ENCODE results near the gene ZMIZ1.
A peak's percentile ranks its signal among the peaks of the same experiment; 100 is the strongest.

Gene ZMIZ1, protein sequence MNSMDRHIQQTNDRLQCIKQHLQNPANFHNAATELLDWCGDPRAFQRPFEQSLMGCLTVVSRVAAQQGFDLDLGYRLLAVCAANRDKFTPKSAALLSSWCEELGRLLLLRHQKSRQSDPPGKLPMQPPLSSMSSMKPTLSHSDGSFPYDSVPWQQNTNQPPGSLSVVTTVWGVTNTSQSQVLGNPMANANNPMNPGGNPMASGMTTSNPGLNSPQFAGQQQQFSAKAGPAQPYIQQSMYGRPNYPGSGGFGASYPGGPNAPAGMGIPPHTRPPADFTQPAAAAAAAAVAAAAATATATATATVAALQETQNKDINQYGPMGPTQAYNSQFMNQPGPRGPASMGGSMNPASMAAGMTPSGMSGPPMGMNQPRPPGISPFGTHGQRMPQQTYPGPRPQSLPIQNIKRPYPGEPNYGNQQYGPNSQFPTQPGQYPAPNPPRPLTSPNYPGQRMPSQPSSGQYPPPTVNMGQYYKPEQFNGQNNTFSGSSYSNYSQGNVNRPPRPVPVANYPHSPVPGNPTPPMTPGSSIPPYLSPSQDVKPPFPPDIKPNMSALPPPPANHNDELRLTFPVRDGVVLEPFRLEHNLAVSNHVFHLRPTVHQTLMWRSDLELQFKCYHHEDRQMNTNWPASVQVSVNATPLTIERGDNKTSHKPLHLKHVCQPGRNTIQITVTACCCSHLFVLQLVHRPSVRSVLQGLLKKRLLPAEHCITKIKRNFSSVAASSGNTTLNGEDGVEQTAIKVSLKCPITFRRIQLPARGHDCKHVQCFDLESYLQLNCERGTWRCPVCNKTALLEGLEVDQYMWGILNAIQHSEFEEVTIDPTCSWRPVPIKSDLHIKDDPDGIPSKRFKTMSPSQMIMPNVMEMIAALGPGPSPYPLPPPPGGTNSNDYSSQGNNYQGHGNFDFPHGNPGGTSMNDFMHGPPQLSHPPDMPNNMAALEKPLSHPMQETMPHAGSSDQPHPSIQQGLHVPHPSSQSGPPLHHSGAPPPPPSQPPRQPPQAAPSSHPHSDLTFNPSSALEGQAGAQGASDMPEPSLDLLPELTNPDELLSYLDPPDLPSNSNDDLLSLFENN

DNA sequence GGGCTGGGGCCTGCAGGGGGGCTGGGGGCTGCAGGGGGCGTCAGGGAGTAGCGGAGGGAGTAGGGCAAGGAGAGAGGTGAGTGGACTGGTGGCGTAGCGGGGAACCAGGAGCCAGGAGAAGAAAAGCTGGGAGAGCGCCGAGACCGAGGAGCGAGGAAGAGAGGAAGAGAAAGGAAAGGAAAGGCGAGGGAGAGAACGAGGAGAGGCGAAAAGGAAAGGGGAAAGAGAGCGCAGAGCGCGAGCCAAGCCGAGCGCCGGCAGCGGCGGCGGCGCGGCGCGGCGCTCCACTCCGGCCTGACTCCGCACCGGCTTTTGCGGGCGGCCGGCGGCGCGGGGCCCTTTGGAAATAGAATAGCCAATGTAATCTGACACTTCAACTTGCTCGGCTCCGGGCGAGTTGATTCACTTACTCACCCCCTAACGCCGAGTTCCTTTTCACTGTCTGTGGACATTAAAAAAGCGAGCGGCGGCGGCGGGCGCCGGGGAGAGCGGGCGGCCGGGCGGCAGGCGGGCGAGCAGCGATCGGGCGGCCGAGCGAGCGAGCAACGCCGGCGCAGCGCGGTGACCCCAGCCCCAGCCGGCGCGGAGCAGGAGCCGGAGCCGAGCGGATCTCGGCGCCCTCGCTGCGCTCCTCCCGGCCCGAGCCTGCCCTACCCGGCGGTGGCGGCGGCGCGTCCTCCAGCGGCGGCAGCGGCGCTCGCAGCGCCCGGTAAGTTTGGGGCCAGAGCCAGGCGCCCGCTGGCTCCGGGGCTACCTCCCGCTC lies at the start of gene ZMIZ1:
ZMIZ1 (plus strand) TSS at position 405 of the 763 bp plus-strand sequence. CDS start 132,667 bp downstream, outside the sequence.
- peak; percentile 83 to 85 for DNase-seq

DNA sequence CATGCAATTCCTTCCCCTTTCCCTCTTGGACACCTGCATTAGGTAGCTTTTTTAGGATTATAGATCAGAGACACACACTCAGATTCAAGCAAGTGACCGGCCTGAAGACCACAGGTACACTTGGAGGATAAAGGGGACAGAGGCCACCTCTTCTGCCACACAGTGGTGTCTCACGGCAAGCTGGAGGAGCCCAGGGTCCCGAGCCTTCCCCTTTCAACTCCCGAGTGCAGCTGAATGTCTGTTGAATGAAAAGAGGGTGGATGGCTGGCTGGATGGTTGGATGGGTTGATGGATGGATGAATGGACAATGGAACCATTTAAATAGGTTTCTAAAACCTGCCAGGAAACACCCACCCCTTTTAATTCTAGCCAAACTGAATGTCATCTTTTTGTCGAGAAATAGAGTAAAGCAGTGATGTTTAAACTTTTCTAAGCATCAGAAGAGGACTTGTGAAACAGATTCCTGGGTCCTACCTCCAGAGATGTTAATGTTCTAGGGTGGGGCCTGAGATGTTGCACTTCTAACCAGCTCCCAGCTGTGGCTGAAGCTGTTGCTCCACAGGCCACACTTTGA lies 49.2 kb upstream of the ZMIZ1 start:
- DNase-seq, result no peak

DNA sequence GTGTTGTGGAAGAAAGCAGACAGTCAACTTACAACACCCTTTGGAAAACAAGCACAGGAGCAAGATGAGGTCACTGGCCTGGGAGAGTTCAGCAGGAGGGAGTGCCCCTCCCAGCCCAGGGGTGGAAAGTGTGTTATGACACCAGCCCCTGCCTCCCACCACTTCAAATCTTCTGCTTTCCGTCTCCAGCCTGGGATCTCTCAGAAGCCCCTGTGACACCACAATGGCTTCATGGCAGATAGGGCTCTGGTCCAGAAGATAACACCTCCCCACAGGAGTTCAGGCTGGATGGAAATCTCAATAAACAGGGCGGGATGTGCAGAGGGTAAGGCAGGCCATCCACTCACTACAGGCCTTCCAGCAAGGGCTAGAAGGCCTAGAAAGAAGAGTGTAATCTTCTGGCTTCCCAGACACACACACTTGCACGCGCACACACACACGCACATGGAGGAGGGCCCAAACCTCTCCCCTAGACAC lies 48.7 kb upstream of the ZMIZ1 start:
- no peak for DNase-seq

DNA sequence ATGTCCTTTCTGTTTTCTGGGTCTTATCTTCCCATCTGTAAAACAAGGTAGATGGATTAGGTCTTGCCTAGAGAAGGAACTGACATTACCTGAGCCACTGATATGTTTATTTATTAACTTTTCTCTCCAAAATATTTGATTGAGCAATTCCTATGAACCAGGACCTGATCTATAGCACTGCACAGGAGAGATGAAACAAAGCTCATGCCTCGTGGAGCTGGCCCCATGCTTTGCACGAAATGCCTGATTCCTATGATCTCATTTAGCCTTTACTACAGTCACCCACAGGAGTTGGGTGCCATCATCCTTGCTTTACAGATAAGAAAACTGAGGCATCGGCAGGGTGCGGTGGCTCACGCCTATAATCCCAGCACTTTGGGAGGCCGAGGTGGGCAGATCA lies 48.2 kb upstream of the ZMIZ1 start:
- DNase-seq, result no peak

DNA sequence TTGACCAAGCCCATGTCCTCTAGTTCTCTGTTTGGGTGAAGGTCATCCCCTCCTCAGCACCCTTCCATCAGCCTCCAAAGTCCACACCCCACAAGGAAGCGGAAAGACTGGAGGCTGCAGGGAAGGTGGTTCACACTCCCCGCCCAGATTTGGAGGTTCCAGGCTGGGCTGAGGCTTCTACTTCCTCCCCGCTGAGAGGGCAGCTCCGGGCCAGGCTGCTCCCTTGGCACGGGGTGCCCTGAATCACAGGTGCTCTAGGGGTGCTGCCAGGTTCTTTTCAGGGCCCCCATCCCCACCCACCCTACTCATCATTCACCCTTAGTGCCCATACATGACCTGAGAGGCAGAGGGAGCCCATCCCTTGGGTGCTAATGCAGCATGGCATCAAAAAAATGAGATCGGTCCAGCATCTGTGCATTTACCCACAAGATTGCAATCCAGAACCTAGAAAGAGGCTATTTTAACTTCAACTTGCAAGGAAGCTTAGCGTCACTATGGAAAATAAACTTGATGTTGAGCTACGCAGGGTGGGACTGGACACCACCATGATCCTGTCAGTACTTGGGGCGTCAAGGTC lies 47.3 kb upstream of the ZMIZ1 start:
- DNase-seq, result no peak

DNA sequence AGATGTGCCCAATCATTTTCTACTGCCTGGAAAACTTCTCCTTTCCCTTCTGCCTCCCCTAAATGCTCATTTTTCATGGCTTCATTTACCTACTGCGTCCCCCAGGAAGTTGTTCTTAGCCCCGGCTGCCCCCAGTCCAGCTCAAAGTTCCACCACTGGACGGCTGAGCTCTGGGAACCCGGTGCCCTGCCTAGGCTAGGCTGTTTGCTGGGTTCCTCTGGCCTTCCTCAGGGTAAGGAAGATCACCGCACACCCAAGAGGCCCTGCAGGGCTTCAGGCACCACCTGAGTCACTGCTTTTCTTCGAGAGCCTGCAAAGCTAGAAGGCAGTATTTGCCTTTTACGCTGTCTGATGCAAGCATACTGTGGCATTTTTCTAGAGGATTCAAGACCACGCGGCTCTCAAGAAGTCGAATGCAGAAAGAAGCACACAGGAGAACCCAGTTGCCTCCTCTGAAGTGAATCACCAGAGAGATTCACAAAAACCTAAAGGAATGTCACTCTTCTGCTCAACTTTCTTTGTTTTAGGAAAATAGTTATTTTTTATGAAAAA lies 46.7 kb upstream of the ZMIZ1 start:
- no peak for DNase-seq

DNA sequence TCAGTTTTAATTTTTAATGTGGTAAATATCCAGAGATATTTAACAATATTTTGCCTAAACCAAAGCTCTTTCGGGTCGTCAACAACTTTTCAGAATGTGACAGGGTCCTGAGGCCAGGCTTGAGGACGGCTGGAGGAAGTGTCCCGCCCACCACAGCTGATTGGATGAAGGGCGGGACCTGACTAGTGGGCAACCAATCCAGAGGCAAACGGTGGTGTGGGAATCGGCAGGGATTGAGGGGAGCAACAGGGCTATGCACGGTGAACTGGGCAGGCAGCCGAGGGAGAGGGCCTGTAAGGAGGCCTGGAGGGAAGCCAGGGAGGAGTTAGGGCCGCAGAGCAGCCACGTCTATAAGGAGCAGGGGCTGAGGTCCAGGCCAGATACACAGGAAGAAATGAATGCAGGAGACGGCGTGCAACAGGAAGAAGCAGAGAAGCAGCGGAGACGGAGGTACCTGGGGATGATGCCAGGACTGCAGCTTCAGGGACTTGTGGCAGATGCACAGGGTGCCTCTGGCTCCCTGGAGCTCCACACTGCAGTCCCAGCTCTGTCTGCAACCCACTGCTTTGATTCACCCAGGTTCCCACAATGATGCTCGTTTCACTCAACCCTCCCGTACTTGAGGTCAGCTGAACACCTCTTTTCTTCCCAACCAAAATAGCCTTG lies 46.1 kb upstream of the ZMIZ1 start:
- DNase-seq, result peak in 1 of 2 donors; percentile 9

DNA sequence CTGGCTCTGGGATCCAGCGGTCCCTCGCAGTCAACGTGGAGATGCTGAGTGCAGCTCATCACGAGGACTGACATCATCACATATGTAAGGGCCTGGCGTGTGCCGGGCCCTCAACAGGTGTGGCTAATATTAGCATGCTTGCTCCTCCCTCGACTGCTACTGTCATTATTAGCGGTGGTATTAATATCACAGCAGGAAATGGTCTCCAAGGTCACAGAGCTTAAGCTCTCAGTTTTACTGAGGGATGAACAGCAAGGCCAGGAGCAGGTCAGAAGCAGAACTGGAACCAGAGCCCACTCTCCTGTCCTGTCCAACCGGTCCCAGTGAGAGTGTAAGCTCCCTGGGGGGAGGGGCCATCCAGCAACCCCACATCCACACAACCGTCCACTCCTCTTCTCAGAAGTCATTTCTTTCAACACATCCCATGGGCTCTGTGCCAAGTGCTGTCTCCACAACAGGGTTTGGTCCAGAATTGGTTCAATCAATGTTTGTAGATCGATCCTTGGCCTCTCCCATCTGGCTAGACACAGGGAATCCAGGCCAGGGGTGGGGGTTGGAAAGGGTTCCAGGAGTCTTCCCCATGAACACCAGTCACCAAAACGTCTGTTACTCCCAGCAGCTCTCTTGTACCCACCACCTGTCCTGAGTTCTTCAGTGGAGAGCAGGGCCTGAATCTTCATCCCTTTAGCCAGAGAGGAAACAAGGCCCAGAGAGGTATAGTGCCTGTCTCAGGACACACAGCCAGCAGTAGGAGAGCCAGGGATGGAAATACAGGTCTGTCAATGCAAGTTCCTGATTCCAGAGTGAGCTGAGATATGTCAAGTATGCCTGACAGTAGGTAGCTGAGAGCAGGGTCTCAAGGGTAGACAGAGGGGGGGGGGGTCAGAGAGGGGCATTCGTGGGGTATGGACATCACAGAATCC lies 45.3 kb upstream of the ZMIZ1 start:
- DNase-seq, result no peak

DNA sequence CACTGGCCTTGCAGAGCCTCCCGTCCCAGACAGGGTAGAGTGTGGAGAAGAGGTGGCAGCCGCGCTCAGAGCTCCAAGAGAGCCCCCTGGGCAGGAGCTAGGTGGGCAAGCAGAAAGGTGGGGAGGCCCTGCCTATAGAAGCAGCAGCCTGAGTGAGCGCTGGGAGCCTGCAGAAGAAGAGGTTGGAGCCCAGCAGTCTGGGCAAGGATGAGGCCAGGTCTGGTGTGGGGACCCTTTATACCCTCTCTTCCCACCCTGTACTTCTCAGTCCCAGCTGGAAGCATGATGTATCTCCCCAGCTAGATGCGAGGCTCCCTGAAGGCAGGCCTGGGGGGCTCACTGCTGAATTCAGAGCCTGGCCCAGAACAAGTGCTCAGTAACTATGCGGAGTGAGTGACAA lies 44.5 kb upstream of the ZMIZ1 start:
- no peak for DNase-seq

DNA sequence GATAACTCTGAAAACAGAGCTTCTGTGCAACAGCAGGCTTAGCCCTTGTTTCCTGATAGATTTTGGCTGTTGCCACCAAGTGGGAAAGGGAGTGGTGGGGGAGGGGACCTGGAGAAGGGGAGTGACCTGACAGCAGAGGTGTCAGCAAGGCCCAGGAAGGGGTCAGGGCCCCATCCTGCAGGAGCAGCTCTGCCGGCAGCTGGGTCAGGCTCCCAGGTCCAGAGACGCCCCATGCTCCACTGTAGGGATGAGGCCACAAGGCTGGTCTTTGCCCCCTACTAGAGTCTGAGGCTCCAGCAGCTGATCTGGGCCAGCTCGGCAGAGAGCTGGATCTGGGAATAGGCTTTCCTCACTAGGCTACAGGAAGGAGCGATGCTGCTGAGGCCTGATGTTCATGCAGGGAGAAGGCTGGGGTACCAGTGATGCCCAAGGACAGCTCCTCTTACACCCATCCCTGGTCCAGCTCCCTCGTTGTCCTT lies 44.0 kb upstream of the ZMIZ1 start:
- DNase-seq, result no peak

DNA sequence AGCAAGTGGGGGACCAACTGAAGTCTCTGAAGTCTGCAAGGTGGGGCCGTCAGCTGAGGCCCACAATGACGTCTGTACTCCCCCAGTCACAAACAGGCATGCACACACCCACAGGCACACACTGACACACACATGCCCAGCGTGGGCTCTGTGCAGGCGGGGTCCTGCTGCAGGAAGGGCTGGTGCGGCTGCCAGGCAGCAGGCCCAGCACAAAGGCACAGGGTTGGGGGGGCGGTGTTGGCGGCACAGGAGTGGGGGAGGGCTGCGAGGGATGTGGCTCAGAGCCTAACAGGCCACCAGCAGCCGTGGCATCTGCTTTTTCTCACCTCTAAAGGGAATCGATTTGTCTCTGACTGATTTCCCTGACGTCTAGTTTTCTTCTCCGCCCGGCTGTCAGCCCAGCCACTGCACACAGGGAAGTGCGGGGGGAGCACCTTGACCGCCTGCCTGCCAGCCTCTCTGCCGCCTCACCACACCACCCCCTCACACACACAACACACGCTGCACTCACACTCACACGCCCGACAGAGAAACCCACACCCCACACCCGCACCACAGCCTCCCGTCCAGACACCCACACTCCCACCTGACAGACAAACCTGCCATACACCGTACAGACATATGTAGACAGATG lies 43.5 kb upstream of the ZMIZ1 start:
- peak; percentile 50 to 53 for DNase-seq

DNA sequence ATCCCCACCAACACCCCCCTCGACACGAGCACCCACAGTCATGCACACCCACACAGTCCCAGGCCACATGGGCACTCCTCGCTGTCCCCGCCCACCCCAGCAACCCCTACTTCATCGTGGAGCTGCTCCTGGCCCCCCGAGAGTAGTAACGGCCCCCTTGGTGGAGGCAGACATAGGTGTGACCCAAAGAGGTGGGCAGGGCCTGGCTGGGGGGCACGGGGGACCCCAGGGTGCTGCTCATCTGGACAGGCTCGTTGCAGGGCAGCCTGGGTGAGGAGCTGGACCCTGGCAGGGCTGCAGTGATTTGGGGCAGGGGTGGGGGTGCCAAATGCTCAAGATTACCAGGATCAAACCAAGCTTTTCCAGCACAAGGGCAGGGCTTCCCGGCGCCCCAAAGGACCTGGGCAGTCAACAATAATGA lies 42.4 kb upstream of the ZMIZ1 start:
- no peak for DNase-seq

DNA sequence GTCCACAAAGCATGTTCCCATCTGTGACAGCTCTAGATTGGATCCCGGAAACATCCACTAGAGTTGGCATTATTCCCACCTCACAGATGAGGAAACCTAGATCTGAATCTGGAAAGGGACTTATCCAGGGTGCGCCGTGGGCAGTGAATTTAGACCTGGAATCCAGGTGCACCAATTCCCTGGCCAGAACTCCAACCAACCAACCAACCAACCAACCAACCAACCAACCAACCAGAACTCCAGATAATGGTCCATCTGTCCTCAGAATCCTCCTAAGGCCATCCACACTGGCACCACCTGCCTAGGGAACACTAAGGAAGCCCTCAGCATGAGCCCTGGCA lies 42.0 kb upstream of the ZMIZ1 start:
- no peak for DNase-seq

DNA sequence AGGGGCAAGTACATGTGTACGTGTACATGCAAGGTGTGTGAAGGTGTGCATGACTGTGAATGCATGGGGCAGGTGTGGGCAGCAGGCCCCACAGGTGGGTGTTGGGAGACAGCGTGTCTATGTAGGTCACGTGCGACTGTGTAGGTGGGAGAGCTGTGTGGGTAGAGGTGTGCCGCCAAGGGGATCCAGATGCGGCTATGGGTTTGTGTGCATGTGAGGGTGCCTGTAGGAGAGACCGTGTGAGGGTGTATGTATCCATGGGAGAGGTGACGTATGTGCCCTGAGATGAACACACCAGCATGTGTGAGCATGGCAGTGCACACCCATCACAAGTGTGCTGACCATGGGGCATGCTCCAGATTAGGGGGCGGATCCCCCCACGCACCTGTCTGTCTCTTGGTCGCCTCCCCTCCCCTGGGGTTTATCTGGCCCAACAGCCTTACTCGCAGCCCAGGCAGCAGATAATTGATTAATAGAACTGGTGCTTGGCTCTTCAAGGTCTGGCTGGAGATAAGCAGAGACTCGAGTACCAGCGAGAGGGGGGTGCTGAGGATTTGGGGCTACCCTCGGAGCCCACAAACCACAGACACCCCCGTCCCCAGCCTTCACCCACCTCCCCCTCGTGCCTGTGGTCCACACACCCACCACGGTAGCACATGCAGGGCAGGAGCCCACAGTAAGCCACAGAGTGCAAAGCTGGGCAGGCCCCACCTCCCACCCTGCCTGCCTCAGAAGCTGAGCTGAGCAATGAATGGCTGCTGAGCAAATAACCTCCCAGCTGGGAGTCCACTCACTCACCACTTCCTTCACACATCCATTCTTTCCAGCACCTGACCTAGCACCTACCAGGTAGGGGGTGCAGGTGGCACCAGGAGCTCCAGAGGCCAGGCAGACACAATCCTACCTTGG lies 41.4 kb upstream of the ZMIZ1 start:
- peak; percentile 58 to 59 for DNase-seq

DNA sequence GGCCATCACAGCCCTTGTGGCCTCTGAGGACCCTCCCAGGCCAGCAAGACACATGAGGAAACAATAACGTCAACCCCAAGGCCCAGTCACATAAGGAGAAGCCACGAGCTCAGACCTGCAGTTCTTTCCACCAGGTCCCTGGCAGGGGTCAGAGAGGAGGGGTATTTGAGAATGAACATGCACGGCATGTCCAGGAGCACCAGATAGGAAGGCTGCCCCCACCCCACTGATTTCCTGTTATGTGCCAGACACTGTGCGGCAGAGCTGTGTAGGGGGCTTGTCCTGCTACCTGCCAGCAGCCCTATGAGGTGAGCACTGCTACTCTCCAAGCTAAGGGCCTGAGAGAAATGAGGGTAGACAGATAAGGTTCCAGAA lies 40.7 kb upstream of the ZMIZ1 start:
- DNase-seq, result no peak

DNA sequence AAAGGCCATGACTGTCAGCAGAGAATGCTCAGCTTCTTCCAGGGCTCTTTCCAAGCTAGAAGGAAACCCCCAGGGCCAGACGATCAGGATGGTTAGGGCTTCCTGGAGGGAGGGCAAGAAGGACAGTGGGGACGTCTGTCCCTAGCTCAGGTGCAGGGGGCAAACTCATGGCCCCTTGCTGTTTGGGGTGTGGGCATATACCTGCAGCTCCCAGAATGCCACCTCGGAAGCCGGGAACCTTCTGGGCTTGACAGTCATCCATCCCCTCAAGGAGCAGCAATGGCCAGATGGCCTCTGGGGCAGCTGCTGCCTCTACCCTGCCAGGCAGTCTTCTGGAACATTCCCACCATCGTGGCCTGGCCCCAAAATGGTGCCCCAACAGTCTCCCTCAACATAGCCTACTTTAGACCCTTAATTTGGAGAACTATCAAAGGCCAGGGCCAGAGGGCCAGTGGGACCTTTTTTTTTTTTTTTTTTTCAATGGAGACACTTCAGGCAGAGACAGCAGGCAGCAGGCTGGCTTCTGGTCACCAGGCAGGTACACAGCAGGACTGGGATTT lies 40.2 kb upstream of the ZMIZ1 start:
- no peak for DNase-seq

DNA sequence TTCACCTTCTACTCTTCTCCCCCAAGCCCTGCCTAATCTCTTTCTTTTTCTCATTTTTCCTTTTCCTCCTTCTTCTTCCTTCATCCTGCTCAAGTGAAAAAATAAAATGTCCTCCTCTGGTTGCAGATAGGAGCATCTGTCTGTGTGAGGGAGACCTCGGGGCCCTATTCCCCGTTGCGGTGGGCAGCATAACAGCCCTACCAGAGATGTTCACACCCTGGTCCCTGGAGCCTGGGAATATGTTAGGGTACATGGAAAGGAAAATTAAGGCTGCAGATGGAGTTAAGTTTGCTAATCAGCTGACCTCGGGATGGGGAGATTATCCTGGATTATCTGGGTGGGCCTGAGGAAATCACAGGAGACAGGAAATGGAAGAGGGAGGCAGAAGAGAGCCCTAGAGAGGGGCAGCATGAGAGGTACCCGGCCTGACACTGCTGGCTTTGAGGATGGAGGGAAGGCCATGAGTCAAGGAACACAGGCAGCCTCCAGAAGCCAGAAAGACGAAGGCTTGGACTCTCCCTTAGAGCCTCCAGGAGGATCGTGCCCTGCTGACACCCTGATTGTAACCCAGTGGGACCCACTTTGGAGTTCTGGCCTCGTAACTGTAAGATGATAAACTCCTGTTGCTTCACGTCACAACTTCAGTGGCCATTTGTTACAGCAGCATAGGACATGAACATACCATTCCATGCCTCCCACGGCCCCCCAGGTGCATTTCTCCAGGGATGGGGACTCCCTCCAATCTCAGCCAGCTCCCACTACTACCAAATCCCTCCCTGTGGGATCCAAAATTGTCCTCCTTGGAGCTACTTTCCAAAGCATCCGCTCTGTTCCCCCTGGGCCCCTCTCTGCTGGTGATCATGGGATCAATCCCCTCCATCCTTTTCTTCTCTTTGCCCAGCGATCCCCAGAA lies 39.0 kb upstream of the ZMIZ1 start:
- DNase-seq, result no peak
